Neural crest cell (in vitro differentiated cells): ENCODE data around the gene ALDH7A1. TPM values are rescaled to one million over a fixed set of nuclear protein-coding genes. Genes with fewer than 3 reads are reported as not detected.

Experiments
- DNase-seq: peaks from one replicate; pipeline ENCODE4 v3.0.0; 2021; ENCODE audit warnings: low read depth, mixed read lengths, low spot score
- H3K27ac Mint-ChIP-seq: one replicate; pipeline ENCODE4 v1.8.0; 2021; ENCODE audit warnings: mild to moderate bottlenecking, mixed read lengths; ENCODE audit not compliant: unreplicated experiment
- H3K27me3 Mint-ChIP-seq: 2 replicates; pipeline ENCODE4 v1.8.0; 2021; ENCODE audit warnings: low read depth, mild to moderate bottlenecking, mixed read lengths
- H3K36me3 Mint-ChIP-seq: 2 replicates; pipeline ENCODE4 v1.8.0; 2021; ENCODE audit warnings: low read depth, mild to moderate bottlenecking, mixed read lengths
- H3K4me1 Mint-ChIP-seq: 2 replicates; pipeline ENCODE4 v1.8.0; 2021; ENCODE audit warnings: mixed read lengths
- H3K4me3 Mint-ChIP-seq: one replicate; pipeline ENCODE4 v1.8.0; 2021; ENCODE audit warnings: mild to moderate bottlenecking, mixed read lengths
- H3K9me3 Mint-ChIP-seq: 2 replicates; pipeline ENCODE4 v1.8.0; 2021; ENCODE audit warnings: mixed read lengths
- CTCF ChIP-seq: fragments of 200-600 bp; sonication (generic); conservative IDR thresholded peaks from 2 replicates; pipeline ENCODE4 v1.5.0; 2021; ENCODE audit warnings: antibody characterized with exemption, mild to moderate bottlenecking
- total RNA-seq: library from RNA; stranded (reverse); gene quantifications from 2 replicates; pipeline ENCODE4 v1.2.1, GENCODE V29; 2021

The ALDH7A1 gene
- total RNA-seq, 1 donor from 2014 or later, result 169 TPM

GRCh38 chr5:126483156-126483555 lies 111.9 kb downstream of the ALDH7A1 start:
- TF ChIP-seq CTCF, result no peak
- peaks cover 13% of the 10 kb centered on the region for H3K4me1 Mint-ChIP-seq
- no peak overlapping the region for H3K4me3 Mint-ChIP-seq
- no peak for DNase-seq
- no peaks in the 10 kb centered on the region for H3K9me3 Mint-ChIP-seq
- peak overlapping the region; percentile 93 for H3K27ac Mint-ChIP-seq
- H3K36me3 Mint-ChIP-seq, result peaks cover 19% of the 10 kb centered on the region
- H3K27me3 Mint-ChIP-seq, result no peaks in the 10 kb centered on the region

DNA sequence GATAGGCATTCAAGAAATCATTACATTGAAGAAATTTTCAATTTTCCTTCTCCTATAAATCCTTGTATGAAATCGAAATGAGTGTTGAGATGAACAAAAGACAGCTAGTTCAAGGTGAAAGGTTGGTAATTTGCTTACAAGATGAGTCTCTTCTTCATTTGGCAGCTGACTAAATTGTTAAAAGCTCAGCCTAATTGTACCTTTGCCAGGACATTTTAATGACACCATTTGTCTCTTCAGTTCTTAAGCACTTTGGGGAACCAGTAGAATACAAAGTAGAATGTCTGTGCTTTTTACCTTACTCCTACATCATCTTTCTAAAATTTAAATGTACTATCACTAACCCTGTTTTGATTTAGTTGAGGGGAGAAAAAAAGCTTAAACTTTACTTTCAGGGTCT lies 112.4 kb downstream of the ALDH7A1 start:
- no peak for TF ChIP-seq CTCF
- no peaks in the 10 kb centered on the region for H3K27me3 Mint-ChIP-seq
- peaks cover 19% of the 10 kb centered on the region for H3K36me3 Mint-ChIP-seq
- DNase-seq, result no peak
- H3K4me3 Mint-ChIP-seq, result no peak overlapping the region
- no peak overlapping the region for H3K27ac Mint-ChIP-seq
- no peaks in the 10 kb centered on the region for H3K9me3 Mint-ChIP-seq
- H3K4me1 Mint-ChIP-seq, result peaks cover 12% of the 10 kb centered on the region

- TF ChIP-seq CTCF, result no peak
- peak overlapping the region; percentile 59 for H3K27ac Mint-ChIP-seq
- no peak overlapping the region for H3K4me3 Mint-ChIP-seq
- H3K4me1 Mint-ChIP-seq, result peaks cover 12% of the 10 kb centered on the region
- peaks cover 18% of the 10 kb centered on the region for H3K36me3 Mint-ChIP-seq
- DNase-seq, result no peak
- H3K27me3 Mint-ChIP-seq, result no peaks in the 10 kb centered on the region
- H3K9me3 Mint-ChIP-seq, result no peaks in the 10 kb centered on the region
Measured at GRCh38 chr5:126481243-126481642, 113.8 kb downstream of the ALDH7A1 start.

Other genes starting within 250 kb of the ALDH7A1 start
- gene GRAMD2B, start 171.8 kb downstream of the ALDH7A1 start, total RNA-seq, result 7.1 and 7.9 TPM in 2 replicates
- gene PHAX, start 5.7 kb upstream of the ALDH7A1 start, total RNA-seq, result 47.2 and 51.4 TPM in 2 replicates
- 359 and 362 TPM in 2 replicates for gene LMNB1, start 181.9 kb upstream of the ALDH7A1 start, total RNA-seq